Lower leg skin (tissue), 3 donors: ENCODE measurements around the gene ZNF511.

Experiments
- POLR2A ChIP-seq, 2 donors: fragments of 450-650 bp; IDR thresholded peaks; one replicate each; pipeline ENCODE4 v1.6.1; 2016 to 2017; ENCODE audit warnings: antibody characterized with exemption in 2 of 2, mild to moderate bottlenecking in 1 of 2, moderate library complexity in 1 of 2
- TF ChIP-seq, protein P1 (sequence below), 3 donors: fragments of 450-650 bp; IDR thresholded peaks; one replicate each; pipeline ENCODE4 v1.5.1; 2016; ENCODE audit warnings: antibody characterized with exemption in 3 of 3, mild to moderate bottlenecking in 3 of 3, moderate library complexity in 2 of 3

- TF ChIP-seq, protein P1, sequence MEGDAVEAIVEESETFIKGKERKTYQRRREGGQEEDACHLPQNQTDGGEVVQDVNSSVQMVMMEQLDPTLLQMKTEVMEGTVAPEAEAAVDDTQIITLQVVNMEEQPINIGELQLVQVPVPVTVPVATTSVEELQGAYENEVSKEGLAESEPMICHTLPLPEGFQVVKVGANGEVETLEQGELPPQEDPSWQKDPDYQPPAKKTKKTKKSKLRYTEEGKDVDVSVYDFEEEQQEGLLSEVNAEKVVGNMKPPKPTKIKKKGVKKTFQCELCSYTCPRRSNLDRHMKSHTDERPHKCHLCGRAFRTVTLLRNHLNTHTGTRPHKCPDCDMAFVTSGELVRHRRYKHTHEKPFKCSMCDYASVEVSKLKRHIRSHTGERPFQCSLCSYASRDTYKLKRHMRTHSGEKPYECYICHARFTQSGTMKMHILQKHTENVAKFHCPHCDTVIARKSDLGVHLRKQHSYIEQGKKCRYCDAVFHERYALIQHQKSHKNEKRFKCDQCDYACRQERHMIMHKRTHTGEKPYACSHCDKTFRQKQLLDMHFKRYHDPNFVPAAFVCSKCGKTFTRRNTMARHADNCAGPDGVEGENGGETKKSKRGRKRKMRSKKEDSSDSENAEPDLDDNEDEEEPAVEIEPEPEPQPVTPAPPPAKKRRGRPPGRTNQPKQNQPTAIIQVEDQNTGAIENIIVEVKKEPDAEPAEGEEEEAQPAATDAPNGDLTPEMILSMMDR (IDR thresholded peaks at IDR 0.05): no peak
- TF ChIP-seq POLR2A (IDR thresholded peaks at IDR 0.05): no peak
Measured at GRCh38 chr10:133275684-133276092, 33.0 kb upstream of the ZNF511 start.
